ENCODE measurements around the gene SLC43A1.
"Not testable (repeated sequence)": the region's sequence is repeated elsewhere in the genome, so short reads cannot be mapped to it uniquely, and the experiment has no call there.

Gene SLC43A1

GRCh38 chr11:57453543-57454177 lies 61.8 kb downstream of the SLC43A1 start:
- peaks cover 10% of the 10 kb centered on the region for H3K4me1 ChIP-seq (ENCODE audit: control insufficient read depth, low read length)
- no peak overlapping the region for H3K4me2 ChIP-seq (ENCODE audit: low read length)
- TF ChIP-seq CTCF (IDR thresholded peaks at IDR 0.05; ENCODE audit: low read depth, low read length, poor library complexity, severe bottlenecking) (no peak), EZH2phosphoT487 (IDR thresholded peaks at IDR 0.05; ENCODE audit: borderline replicate concordance, low read length) (no peak)

GRCh38 chr11:57446055-57446454 lies 69.4 kb downstream of the SLC43A1 start:
- peaks cover 24% of the 10 kb centered on the region for H3K27me3 ChIP-seq (ENCODE audit: control insufficient read depth, low read length)

More at GRCh38 chr11:57453543-57454177, 61.8 kb downstream of the SLC43A1 start:
- no peak overlapping the region for H3K4me3 ChIP-seq (ENCODE audit: low read length)
- H3K27ac ChIP-seq (ENCODE audit: low read depth, low read length), result no peak overlapping the region
- no peaks in the 10 kb centered on the region for H3K36me3 ChIP-seq (ENCODE audit: control insufficient read depth, low read length)
- H4K20me1 ChIP-seq (ENCODE audit: control insufficient read depth, insufficient read depth, low read depth, low read length), result no peaks in the 10 kb centered on the region
- H3K27me3 ChIP-seq (ENCODE audit: control insufficient read depth, low read length), result peaks cover 38% of the 10 kb centered on the region
- no peaks in the 10 kb centered on the region for H3K79me2 ChIP-seq (ENCODE audit: control insufficient read depth, low read length)
- H3K9me2 ChIP-seq (replicated peaks; ENCODE audit: control insufficient read depth, low read length), result no peaks in the 10 kb centered on the region
- no peaks in the 10 kb centered on the region for H3F3A ChIP-seq (ENCODE audit: control insufficient read depth, insufficient read depth)
- no peaks in the 10 kb centered on the region for H3K9me3 ChIP-seq (ENCODE audit: control insufficient read depth, insufficient read depth, low read length)

GRCh38 chr11:57445122-57445394 lies 70.4 kb downstream of the SLC43A1 start:
- H4K20me1 ChIP-seq (ENCODE audit: control insufficient read depth, insufficient read depth, low read depth, low read length); H3F3A ChIP-seq (ENCODE audit: control insufficient read depth, insufficient read depth); H3K4me2 ChIP-seq (ENCODE audit: low read length); H3K9me2 ChIP-seq (replicated peaks; ENCODE audit: control insufficient read depth, low read length); H3K36me3 ChIP-seq (ENCODE audit: control insufficient read depth, low read length); H3K4me1 ChIP-seq (ENCODE audit: control insufficient read depth, low read length); H3K4me3 ChIP-seq (ENCODE audit: low read length); H3K9me3 ChIP-seq (ENCODE audit: control insufficient read depth, insufficient read depth, low read length); H3K27ac ChIP-seq (ENCODE audit: low read depth, low read length); H3K79me2 ChIP-seq (ENCODE audit: control insufficient read depth, low read length): not testable (repeated sequence)
- H3K27me3 ChIP-seq (ENCODE audit: control insufficient read depth, low read length), result peaks cover 20% of the 10 kb centered on the region

More at GRCh38 chr11:57446055-57446454, 69.4 kb downstream of the SLC43A1 start:
- Histone ChIP-seq H3K36me3 (ENCODE audit: control insufficient read depth, low read length) (no peaks in the 10 kb centered on the region), H3K9me2 (replicated peaks; ENCODE audit: control insufficient read depth, low read length) (no peaks in the 10 kb centered on the region), H3K27ac (ENCODE audit: low read depth, low read length) (no peak overlapping the region), H3F3A (ENCODE audit: control insufficient read depth, insufficient read depth) (no peaks in the 10 kb centered on the region), H3K4me2 (ENCODE audit: low read length) (no peak overlapping the region), H3K4me1 (ENCODE audit: control insufficient read depth, low read length) (no peaks in the 10 kb centered on the region), H3K4me3 (ENCODE audit: low read length) (no peak overlapping the region), H3K9me3 (ENCODE audit: control insufficient read depth, insufficient read depth, low read length) (no peaks in the 10 kb centered on the region), H4K20me1 (ENCODE audit: control insufficient read depth, insufficient read depth, low read depth, low read length) (no peaks in the 10 kb centered on the region), H3K79me2 (ENCODE audit: control insufficient read depth, low read length) (no peaks in the 10 kb centered on the region)
- TF ChIP-seq EZH2phosphoT487 (IDR thresholded peaks at IDR 0.05; ENCODE audit: borderline replicate concordance, low read length), result no peak
- no peak for TF ChIP-seq CTCF (IDR thresholded peaks at IDR 0.05; ENCODE audit: low read depth, low read length, poor library complexity, severe bottlenecking)

GRCh38 chr11:57444362-57445121 lies 71.0 kb downstream of the SLC43A1 start:
- H3F3A ChIP-seq (ENCODE audit: control insufficient read depth, insufficient read depth), result no peaks in the 10 kb centered on the region
- no peak overlapping the region for H3K4me2 ChIP-seq (ENCODE audit: low read length)
- no peaks in the 10 kb centered on the region for H4K20me1 ChIP-seq (ENCODE audit: control insufficient read depth, insufficient read depth, low read depth, low read length)
- no peaks in the 10 kb centered on the region for H3K9me3 ChIP-seq (ENCODE audit: control insufficient read depth, insufficient read depth, low read length)
- no peaks in the 10 kb centered on the region for H3K4me1 ChIP-seq (ENCODE audit: control insufficient read depth, low read length)
- H3K79me2 ChIP-seq (ENCODE audit: control insufficient read depth, low read length), result no peaks in the 10 kb centered on the region
- peaks cover 18% of the 10 kb centered on the region for H3K27me3 ChIP-seq (ENCODE audit: control insufficient read depth, low read length)
- no peaks in the 10 kb centered on the region for H3K36me3 ChIP-seq (ENCODE audit: control insufficient read depth, low read length)
- H3K27ac ChIP-seq (ENCODE audit: low read depth, low read length), result no peak overlapping the region
- no peak for TF ChIP-seq EZH2phosphoT487 (IDR thresholded peaks at IDR 0.05; ENCODE audit: borderline replicate concordance, low read length)
- no peak for TF ChIP-seq CTCF (IDR thresholded peaks at IDR 0.05; ENCODE audit: low read depth, low read length, poor library complexity, severe bottlenecking)
- no peak overlapping the region for H3K4me3 ChIP-seq (ENCODE audit: low read length)
- H3K9me2 ChIP-seq (replicated peaks; ENCODE audit: control insufficient read depth, low read length), result no peaks in the 10 kb centered on the region
